Measurements from ENCODE around the gene WNT5A.

Gene WNT5A

GRCh38 chr3:55423782-55424181, 63.3 kb downstream of the WNT5A start:
- H3K4me3 ChIP-seq (ENCODE audit: low read depth, low read length) = no peak overlapping the region
- TF ChIP-seq CTCF (IDR thresholded peaks at IDR 0.05; ENCODE audit: control insufficient read depth, extremely low read depth, insufficient read depth) = no peak
- DNase-seq (ENCODE audit: low read depth) = no peak

DNA sequence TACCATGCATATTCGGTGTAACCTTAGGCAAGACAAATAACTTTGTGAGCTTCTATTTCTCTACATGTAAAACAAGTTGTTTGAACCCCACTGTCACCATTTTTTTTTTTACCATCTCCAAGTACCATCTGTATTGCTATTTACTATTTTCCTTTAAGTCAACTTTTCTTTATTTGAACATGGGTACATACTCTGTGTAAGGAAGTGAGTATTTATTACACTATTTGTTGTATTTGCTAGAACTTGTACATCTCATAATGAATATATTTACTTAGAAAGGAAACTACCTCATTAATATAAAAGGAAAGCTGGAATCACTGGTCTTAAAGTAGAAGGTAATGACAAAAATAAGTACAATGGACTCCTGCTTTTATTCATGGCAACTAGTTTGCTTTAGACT, 69.9 kb downstream of the WNT5A start:
- DNase-seq (ENCODE audit: low read depth) = peak; percentile 53
- no peak for TF ChIP-seq CTCF (IDR thresholded peaks at IDR 0.05; ENCODE audit: control insufficient read depth, extremely low read depth, insufficient read depth)

GRCh38 chr3:55416331-55416821, 70.7 kb downstream of the WNT5A start:
- no peak overlapping the region for H3K4me3 ChIP-seq (ENCODE audit: low read depth, low read length)
- no peak for TF ChIP-seq CTCF (IDR thresholded peaks at IDR 0.05; ENCODE audit: control insufficient read depth, extremely low read depth, insufficient read depth)
- no peak for DNase-seq (ENCODE audit: low read depth)

More for the DNA sequence above, 69.9 kb downstream of the WNT5A start:
- no peak overlapping the region for H3K4me3 ChIP-seq (ENCODE audit: low read depth, low read length)
